OCI-LY1 (cell line): ENCODE measurements around the gene SHCBP1.

Source experiments
- CTCF ChIP-seq: fragments of 200-600 bp; sonication (generic), shearing (Covaris generic); IDR thresholded peaks from 2 replicates; pipeline ENCODE4 v1.5.1; 2017; ENCODE audit warnings: mild to moderate bottlenecking, antibody characterized with exemption, low read length, moderate library complexity, mixed read lengths
- EZH2 ChIP-seq: fragments of 200-600 bp; sonication (generic), shearing (Covaris generic); IDR thresholded peaks from 2 replicates; pipeline ENCODE4 v1.8.0; 2017; ENCODE audit warnings: borderline replicate concordance, mixed run types, mild to moderate bottlenecking, antibody characterized with exemption, low read length, moderate library complexity, mixed read lengths

- TF ChIP-seq CTCF: no peak
- TF ChIP-seq EZH2: no peak
These were observed 38.1 kb downstream of the SHCBP1 start for GRCh38 chr16:46583036-46583435.
